ENCODE measurements around the gene MFAP5.

Gene MFAP5

GRCh38 chr12:8647968-8648367, 14.7 kb downstream of the MFAP5 start:
- no peak for TF ChIP-seq CTCF (conservative IDR thresholded peaks at IDR 0.05; ENCODE audit: control insufficient read depth, insufficient read depth, low read depth, low read length)
- DNase-seq (ENCODE audit: low read depth), result no peak
- no peak overlapping the region for H3K4me3 ChIP-seq (ENCODE audit: control insufficient read depth, low read depth, low read length)

GRCh38 chr12:8644345-8645248, 18.0 kb downstream of the MFAP5 start:
- no peak overlapping the region for H3K4me3 ChIP-seq (ENCODE audit: control insufficient read depth, low read depth, low read length)
- peak; percentile 17 for DNase-seq (ENCODE audit: low read depth)
- TF ChIP-seq CTCF (conservative IDR thresholded peaks at IDR 0.05; ENCODE audit: control insufficient read depth, insufficient read depth, low read depth, low read length), result no peak

- DNase-seq (ENCODE audit: low read depth), result no peak
- no peak for TF ChIP-seq CTCF (conservative IDR thresholded peaks at IDR 0.05; ENCODE audit: control insufficient read depth, insufficient read depth, low read depth, low read length)
- no peak overlapping the region for H3K4me3 ChIP-seq (ENCODE audit: control insufficient read depth, low read depth, low read length)
These were observed 19.9 kb downstream of the MFAP5 start for GRCh38 chr12:8642775-8643174.

GRCh38 chr12:8639936-8640335, 22.7 kb downstream of the MFAP5 start:
- no peak for DNase-seq (ENCODE audit: low read depth)
- no peak overlapping the region for H3K4me3 ChIP-seq (ENCODE audit: control insufficient read depth, low read depth, low read length)
- no peak for TF ChIP-seq CTCF (conservative IDR thresholded peaks at IDR 0.05; ENCODE audit: control insufficient read depth, insufficient read depth, low read depth, low read length)

GRCh38 chr12:8638951-8639350, 23.7 kb downstream of the MFAP5 start:
- no peak for TF ChIP-seq CTCF (conservative IDR thresholded peaks at IDR 0.05; ENCODE audit: control insufficient read depth, insufficient read depth, low read depth, low read length)
- no peak for DNase-seq (ENCODE audit: low read depth)
- no peak overlapping the region for H3K4me3 ChIP-seq (ENCODE audit: control insufficient read depth, low read depth, low read length)

- no peak for TF ChIP-seq CTCF (conservative IDR thresholded peaks at IDR 0.05; ENCODE audit: control insufficient read depth, insufficient read depth, low read depth, low read length)
- no peak overlapping the region for H3K4me3 ChIP-seq (ENCODE audit: control insufficient read depth, low read depth, low read length)
- DNase-seq (ENCODE audit: low read depth), result no peak
These were observed 25.0 kb downstream of the MFAP5 start for GRCh38 chr12:8637666-8638065.
